ENCODE results near the gene TTC6. TPM values are rescaled to one million over a fixed set of nuclear protein-coding genes. Genes with fewer than 3 reads are reported as not detected.

Gene TTC6
- total and polyA plus RNA-seq, 10 of the 15 experiments (the other 5 are each of a cell fraction or from before 2014, with no cell fraction given), result not detected

GRCh38 chr14:37610945-37611523, 15.6 kb downstream of the TTC6 start (continued):
- no peak for TF ChIP-seq EED (IDR thresholded peaks at IDR 0.05; ENCODE audit: low read depth)
- TF ChIP-seq MYC (IDR thresholded peaks at IDR 0.05; ENCODE audit: insufficient read depth, insufficient read length, insufficient replicate concordance, low read length, severe bottlenecking), result no peak
- TF ChIP-seq ASH2L (IDR thresholded peaks at IDR 0.05; ENCODE audit: borderline replicate concordance, low read depth), result no peak

GRCh38 chr14:37615582-37616289, 20.3 kb downstream of the TTC6 start:
- Histone ChIP-seq H3K4me1 (ENCODE audit: control insufficient read depth, insufficient read depth, low read length) (no peaks in the 10 kb centered on the region), H3K9ac (ENCODE audit: control insufficient read depth, insufficient read depth, low read length) (no peak overlapping the region), H3K27me3 (replicated peaks in 1 of 2; ENCODE audit: control insufficient read depth in 2 of 2, insufficient read depth in 2 of 2, low read length in 1 of 2) (no peaks in the 10 kb centered on the region), H3K79me2 (ENCODE audit: control insufficient read depth, insufficient read depth, low read length) (no peaks in the 10 kb centered on the region), H3K27ac (ENCODE audit: control insufficient read depth, insufficient read depth) (no peak overlapping the region), H2AFZ (ENCODE audit: control insufficient read depth, low read depth, low read length) (no peak overlapping the region), H3K4me3 (no peak overlapping the region), H3K36me3 (ENCODE audit: control insufficient read depth in 2 of 2, insufficient read depth in 2 of 2, low read length in 1 of 2) (no peaks in the 10 kb centered on the region), H4K20me1 (ENCODE audit: control insufficient read depth, insufficient read depth) (no peaks in the 10 kb centered on the region), H3K4me2 (ENCODE audit: control insufficient read depth, insufficient read depth) (no peak overlapping the region), H3K9me3 (replicated peaks; ENCODE audit: control insufficient read depth, insufficient read depth, low read length) (no peaks in the 10 kb centered on the region; the same call in 2 of the 3 replicates)
- WGBS (ENCODE audit: insufficient coverage, insufficient replicate concordance, low lambda C conversion rate, missing lambda C conversion rate), result 57% methylated on average over 3 of the region's 3 CpGs
- CTCF ChIA-PET, result no interaction called here
- ATAC-seq, result no peak
- in situ Hi-C loops (cut with MboI), result no loop called here
- no TSS peak for BruUV-seq (replicated peaks)
- no peak for DNase-seq (ENCODE audit: low read depth, low spot score)
- intact Hi-C loops (cut with micrococcal nuclease; ENCODE audit: unreplicated experiment), result no loop called here
- POLR2A ChIA-PET, result no interaction called here
- SMC1A ChIA-PET (ENCODE audit: uncharacterized antibody, unreplicated experiment), result no interaction called here
- FAIRE-seq, result no peak
- RAD21 ChIA-PET (ENCODE audit: unreplicated experiment), result no interaction called here
- TF ChIP-seq MEF2A (IDR thresholded peaks at IDR 0.05; ENCODE audit: insufficient read depth, low read depth, low read length), result no peak
- no peak for TF ChIP-seq ZNF687 (IDR thresholded peaks at IDR 0.05)
- TF ChIP-seq SREBF2 (IDR thresholded peaks at IDR 0.05; ENCODE audit: low read length), result no peak
- TF ChIP-seq MYB (IDR thresholded peaks at IDR 0.05; ENCODE audit: borderline replicate concordance, low read depth, low read length), result no peak
- TF ChIP-seq ZNF217 (IDR thresholded peaks at IDR 0.05), result no peak
- TF ChIP-seq ATF2 (IDR thresholded peaks at IDR 0.05; ENCODE audit: low read length), result no peak
- TF ChIP-seq ZNF384 (IDR thresholded peaks at IDR 0.05; ENCODE audit: borderline replicate concordance, low read depth, low read length), result no peak
- no peak for TF ChIP-seq ATF3 (IDR thresholded peaks at IDR 0.05; ENCODE audit: borderline replicate concordance, extremely low read depth, low read depth, low read length)
- TF ChIP-seq ATF7 (IDR thresholded peaks at IDR 0.05; ENCODE audit: low read depth), result no peak
- TF ChIP-seq BACH1 (IDR thresholded peaks at IDR 0.05; ENCODE audit: borderline replicate concordance), result no peak
- TF ChIP-seq CHD2 (IDR thresholded peaks at IDR 0.05; ENCODE audit: borderline replicate concordance, low read depth, low read length), result no peak
- no peak for TF ChIP-seq TCF12 (IDR thresholded peaks at IDR 0.05; ENCODE audit: low read depth, low read length)

All from GM12878 (cell line).